Measurements from ENCODE around the gene LCP1.

Gene LCP1

DNA sequence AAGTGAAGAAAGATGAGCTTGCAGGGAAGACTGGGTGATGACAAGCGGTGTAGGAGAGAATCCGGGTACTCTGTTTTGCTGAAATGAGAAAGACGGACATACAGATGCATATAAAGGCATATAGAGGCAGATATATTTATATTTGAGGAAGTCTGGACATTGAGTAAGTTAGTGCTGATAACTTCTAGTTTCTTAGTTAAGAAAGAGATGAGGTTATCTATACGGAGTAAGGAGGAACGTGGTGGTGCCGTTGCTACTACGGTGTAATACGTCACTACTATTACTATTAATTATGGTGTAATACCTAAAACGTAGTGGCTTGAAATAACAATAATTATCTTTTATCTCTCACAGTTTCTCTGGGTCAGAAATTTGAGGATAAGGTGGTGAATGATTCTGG lies 67.4 kb downstream of the LCP1 start:
- no peaks in the 10 kb centered on the region for H4K20me1 ChIP-seq (ENCODE audit: insufficient read depth, low read length)
- no peak overlapping the region for H3K4me2 ChIP-seq (ENCODE audit: insufficient read depth, low read length)
- ATAC-seq (ENCODE audit: insufficient read depth, low read depth) (no peak), DNase-seq (no peak)
- H3K4me1 ChIP-seq (ENCODE audit: insufficient read depth, low read length): no peaks in the 10 kb centered on the region
- TF ChIP-seq, protein P1, sequence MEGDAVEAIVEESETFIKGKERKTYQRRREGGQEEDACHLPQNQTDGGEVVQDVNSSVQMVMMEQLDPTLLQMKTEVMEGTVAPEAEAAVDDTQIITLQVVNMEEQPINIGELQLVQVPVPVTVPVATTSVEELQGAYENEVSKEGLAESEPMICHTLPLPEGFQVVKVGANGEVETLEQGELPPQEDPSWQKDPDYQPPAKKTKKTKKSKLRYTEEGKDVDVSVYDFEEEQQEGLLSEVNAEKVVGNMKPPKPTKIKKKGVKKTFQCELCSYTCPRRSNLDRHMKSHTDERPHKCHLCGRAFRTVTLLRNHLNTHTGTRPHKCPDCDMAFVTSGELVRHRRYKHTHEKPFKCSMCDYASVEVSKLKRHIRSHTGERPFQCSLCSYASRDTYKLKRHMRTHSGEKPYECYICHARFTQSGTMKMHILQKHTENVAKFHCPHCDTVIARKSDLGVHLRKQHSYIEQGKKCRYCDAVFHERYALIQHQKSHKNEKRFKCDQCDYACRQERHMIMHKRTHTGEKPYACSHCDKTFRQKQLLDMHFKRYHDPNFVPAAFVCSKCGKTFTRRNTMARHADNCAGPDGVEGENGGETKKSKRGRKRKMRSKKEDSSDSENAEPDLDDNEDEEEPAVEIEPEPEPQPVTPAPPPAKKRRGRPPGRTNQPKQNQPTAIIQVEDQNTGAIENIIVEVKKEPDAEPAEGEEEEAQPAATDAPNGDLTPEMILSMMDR (IDR thresholded peaks at IDR 0.05; ENCODE audit: borderline replicate concordance, extremely low read depth, low read length, poor library complexity, severe bottlenecking): no peak
- TF ChIP-seq EZH2 (IDR thresholded peaks at IDR 0.05; ENCODE audit: borderline replicate concordance, low read depth, low read length, severe bottlenecking): no peak
- H3K9ac ChIP-seq (ENCODE audit: low read depth, low read length): no peak overlapping the region
- H3K27ac ChIP-seq (ENCODE audit: low read length): no peak overlapping the region
- no peaks in the 10 kb centered on the region for H3K36me3 ChIP-seq (ENCODE audit: insufficient read depth, low read length)
- no peak overlapping the region for H3K4me3 ChIP-seq (ENCODE audit: low read depth in 1 of 2, low read length in 2 of 2)
- H3K9me3 ChIP-seq (ENCODE audit: insufficient read depth, low read length, severe bottlenecking): no peaks in the 10 kb centered on the region
- H3K79me2 ChIP-seq (ENCODE audit: insufficient read depth, low read length): no peaks in the 10 kb centered on the region
- H2AFZ ChIP-seq (ENCODE audit: low read depth, low read length): no peak overlapping the region
- H3K27me3 ChIP-seq (ENCODE audit: insufficient read depth, low read length, poor library complexity): no peaks in the 10 kb centered on the region

DNA sequence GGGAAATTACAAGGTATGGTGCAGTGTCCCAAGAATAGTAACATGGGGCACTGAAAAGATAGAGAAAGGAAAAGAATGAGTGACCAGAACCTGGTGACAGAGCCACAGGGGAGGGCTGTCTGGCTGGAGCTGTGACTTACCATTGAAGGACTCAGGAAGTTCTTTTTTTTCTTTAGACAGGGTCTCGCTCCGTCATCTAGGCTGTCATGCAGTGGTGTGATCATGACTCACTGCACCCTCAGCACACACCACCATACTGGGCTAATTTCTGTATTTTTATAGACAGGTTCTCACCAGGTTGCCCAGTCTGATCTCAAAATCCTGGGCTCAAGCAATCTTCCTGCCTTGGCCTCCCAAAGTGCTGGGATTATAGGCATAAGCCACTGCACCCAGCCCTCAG lies 68.4 kb downstream of the LCP1 start:
- TF ChIP-seq, protein P1 (IDR thresholded peaks at IDR 0.05; ENCODE audit: borderline replicate concordance, extremely low read depth, low read length, poor library complexity, severe bottlenecking): no peak
- no peak for TF ChIP-seq EZH2 (IDR thresholded peaks at IDR 0.05; ENCODE audit: borderline replicate concordance, low read depth, low read length, severe bottlenecking)
- DNase-seq (no peak), ATAC-seq (ENCODE audit: insufficient read depth, low read depth) (no peak)
- no peak overlapping the region for H3K4me3 ChIP-seq (ENCODE audit: low read depth in 1 of 2, low read length in 2 of 2)
- no peak overlapping the region for H3K27ac ChIP-seq (ENCODE audit: low read length)
- no peaks in the 10 kb centered on the region for H3K36me3 ChIP-seq (ENCODE audit: insufficient read depth, low read length)
- no peaks in the 10 kb centered on the region for H4K20me1 ChIP-seq (ENCODE audit: insufficient read depth, low read length)
- H3K9me3 ChIP-seq (ENCODE audit: insufficient read depth, low read length, severe bottlenecking): no peaks in the 10 kb centered on the region
- H3K27me3 ChIP-seq (ENCODE audit: insufficient read depth, low read length, poor library complexity): no peaks in the 10 kb centered on the region
- H3K4me2 ChIP-seq (ENCODE audit: insufficient read depth, low read length): no peak overlapping the region
- H3K4me1 ChIP-seq (ENCODE audit: insufficient read depth, low read length): no peaks in the 10 kb centered on the region
- H3K9ac ChIP-seq (ENCODE audit: low read depth, low read length): no peak overlapping the region
- no peak overlapping the region for H2AFZ ChIP-seq (ENCODE audit: low read depth, low read length)
- no peaks in the 10 kb centered on the region for H3K79me2 ChIP-seq (ENCODE audit: insufficient read depth, low read length)

DNA sequence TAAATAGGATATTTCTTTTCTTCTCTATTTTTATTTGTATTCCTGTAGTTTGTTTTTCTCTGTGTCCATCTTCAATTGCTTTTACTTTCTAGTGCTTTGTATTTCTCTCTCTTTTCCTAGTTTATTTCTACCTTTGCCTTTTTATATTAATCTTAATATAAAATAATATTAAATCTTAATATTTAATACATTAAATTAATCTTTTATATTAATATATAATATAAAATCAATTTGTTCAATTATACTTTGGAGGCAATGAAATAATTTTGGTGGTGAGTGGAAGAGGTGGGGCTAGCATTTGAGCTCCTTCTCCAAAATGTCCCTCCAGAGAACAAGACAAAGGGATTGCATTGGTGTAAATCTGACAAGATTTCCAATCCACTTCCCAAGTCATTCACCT lies 70.8 kb downstream of the LCP1 start:
- no peaks in the 10 kb centered on the region for H3K36me3 ChIP-seq (ENCODE audit: insufficient read depth, low read length)
- H3K4me3 ChIP-seq (ENCODE audit: low read depth in 1 of 2, low read length in 2 of 2): no peak overlapping the region
- ATAC-seq (ENCODE audit: insufficient read depth, low read depth) (no peak), DNase-seq (no peak)
- no peaks in the 10 kb centered on the region for H4K20me1 ChIP-seq (ENCODE audit: insufficient read depth, low read length)
- TF ChIP-seq, protein P1 (IDR thresholded peaks at IDR 0.05; ENCODE audit: borderline replicate concordance, extremely low read depth, low read length, poor library complexity, severe bottlenecking): no peak
- no peak for TF ChIP-seq EZH2 (IDR thresholded peaks at IDR 0.05; ENCODE audit: borderline replicate concordance, low read depth, low read length, severe bottlenecking)
- H3K27me3 ChIP-seq (ENCODE audit: insufficient read depth, low read length, poor library complexity): no peaks in the 10 kb centered on the region
- no peaks in the 10 kb centered on the region for H3K4me1 ChIP-seq (ENCODE audit: insufficient read depth, low read length)
- no peak overlapping the region for H3K27ac ChIP-seq (ENCODE audit: low read length)
- H2AFZ ChIP-seq (ENCODE audit: low read depth, low read length): no peak overlapping the region
- no peak overlapping the region for H3K9ac ChIP-seq (ENCODE audit: low read depth, low read length)
- no peaks in the 10 kb centered on the region for H3K79me2 ChIP-seq (ENCODE audit: insufficient read depth, low read length)
- H3K4me2 ChIP-seq (ENCODE audit: insufficient read depth, low read length): no peak overlapping the region
- H3K9me3 ChIP-seq (ENCODE audit: insufficient read depth, low read length, severe bottlenecking): no peaks in the 10 kb centered on the region

DNA sequence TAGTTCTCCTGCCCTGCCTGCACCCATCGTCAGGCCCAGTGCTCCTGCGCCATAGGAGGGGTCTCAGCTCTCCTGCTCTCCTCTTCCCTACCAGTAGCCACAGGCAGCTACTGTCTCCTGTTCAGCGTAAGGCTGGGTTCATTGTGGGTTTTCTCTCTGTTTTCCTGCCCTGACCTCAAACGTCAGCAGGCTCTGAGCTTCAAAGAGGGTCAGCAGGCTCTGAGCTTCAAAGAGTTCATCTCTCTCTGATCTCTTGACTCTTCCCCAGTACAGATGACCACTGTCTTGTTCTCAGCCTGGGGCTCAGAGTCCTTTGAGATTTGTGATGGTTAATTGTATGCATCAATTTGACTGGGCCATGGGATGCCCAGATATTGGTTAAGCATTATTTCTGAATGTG lies 72.5 kb downstream of the LCP1 start:
- no peak for TF ChIP-seq EZH2 (IDR thresholded peaks at IDR 0.05; ENCODE audit: borderline replicate concordance, low read depth, low read length, severe bottlenecking)
- TF ChIP-seq, protein P1 (IDR thresholded peaks at IDR 0.05; ENCODE audit: borderline replicate concordance, extremely low read depth, low read length, poor library complexity, severe bottlenecking): no peak
- no peaks in the 10 kb centered on the region for H3K27me3 ChIP-seq (ENCODE audit: insufficient read depth, low read length, poor library complexity)

More for the DNA sequence above, 72.5 kb downstream of the LCP1 start:
- no peak overlapping the region for H3K9ac ChIP-seq (ENCODE audit: low read depth, low read length)
- H3K79me2 ChIP-seq (ENCODE audit: insufficient read depth, low read length): no peaks in the 10 kb centered on the region
- ATAC-seq (ENCODE audit: insufficient read depth, low read depth) (no peak; the same call in 2 of the 3 replicates), DNase-seq (no peak)
- no peak overlapping the region for H2AFZ ChIP-seq (ENCODE audit: low read depth, low read length)
- no peaks in the 10 kb centered on the region for H3K36me3 ChIP-seq (ENCODE audit: insufficient read depth, low read length)
- no peak overlapping the region for H3K4me2 ChIP-seq (ENCODE audit: insufficient read depth, low read length)
- H3K9me3 ChIP-seq (ENCODE audit: insufficient read depth, low read length, severe bottlenecking): no peaks in the 10 kb centered on the region
- H4K20me1 ChIP-seq (ENCODE audit: insufficient read depth, low read length): no peaks in the 10 kb centered on the region
- no peak overlapping the region for H3K27ac ChIP-seq (ENCODE audit: low read length)
- H3K4me1 ChIP-seq (ENCODE audit: insufficient read depth, low read length): no peaks in the 10 kb centered on the region
- no peak overlapping the region for H3K4me3 ChIP-seq (ENCODE audit: low read depth in 1 of 2, low read length in 2 of 2)

Measured in DND-41 (cell line).